Mesenchymal stem cell (in vitro differentiated cells and primary cell): ENCODE measurements around the gene CCSER1.

ENCODE experiments used
- DNase-seq: peaks from one replicate; pipeline ENCODE4 v3.0.0-alpha.2; 2013
- H2AFZ ChIP-seq: one replicate; pipeline ENCODE4 v1.6.1; 2013; ENCODE audit warnings: low read depth, mild to moderate bottlenecking, control low read depth, inconsistent platforms, low read length, moderate library complexity
- H2AK5ac ChIP-seq: 2 replicates; pipeline ENCODE4 v1.6.1; 2013; ENCODE audit warnings: low read length, moderate library complexity, mild to moderate bottlenecking, inconsistent platforms; ENCODE audit not compliant: severe bottlenecking
- H2BK120ac ChIP-seq: one replicate; pipeline ENCODE4 v1.6.1; 2013; ENCODE audit warnings: low read depth, mild to moderate bottlenecking, inconsistent platforms, low read length, moderate library complexity
- H2BK12ac ChIP-seq, 2 experiments: one replicate each; pipeline ENCODE4 v1.6.1; 2013; ENCODE audit warnings: inconsistent platforms in 2 of 2, low read length in 2 of 2, mild to moderate bottlenecking in 2 of 2, moderate library complexity in 2 of 2, control low read depth in 1 of 2
- H2BK15ac ChIP-seq: one replicate; pipeline ENCODE4 v1.6.1; 2013; ENCODE audit warnings: mild to moderate bottlenecking, low read depth, inconsistent platforms; ENCODE audit not compliant: poor library complexity, severe bottlenecking
- H2BK5ac ChIP-seq: 2 replicates; pipeline ENCODE4 v1.6.1; 2013; ENCODE audit warnings: low read depth, mild to moderate bottlenecking, low read length, control low read depth, inconsistent platforms; ENCODE audit not compliant: poor library complexity, severe bottlenecking
- H3K14ac ChIP-seq, 2 experiments: one replicate each; pipeline ENCODE4 v1.6.1; 2013; ENCODE audit warnings: inconsistent platforms in 2 of 2, low read length in 2 of 2, control low read depth in 1 of 2, mild to moderate bottlenecking in 1 of 2, moderate library complexity in 1 of 2
- H3K18ac ChIP-seq, 2 experiments: one replicate each; pipeline ENCODE4 v1.6.1; 2013; ENCODE audit warnings: inconsistent platforms in 2 of 2, low read length in 2 of 2, control low read depth in 1 of 2, low read depth in 1 of 2, mild to moderate bottlenecking in 1 of 2
- H3K23ac ChIP-seq, 2 experiments: one replicate each; pipeline ENCODE4 v1.6.1; 2013; ENCODE audit warnings: inconsistent platforms in 2 of 2, low read length in 2 of 2, mild to moderate bottlenecking in 2 of 2, moderate library complexity in 2 of 2, control low read depth in 1 of 2
- H3K27ac ChIP-seq: 2 replicates; pipeline ENCODE4 v1.5.1; 2013; ENCODE audit warnings: mild to moderate bottlenecking, moderate library complexity, low read length, control low read depth, inconsistent platforms; ENCODE audit not compliant: poor library complexity, severe bottlenecking
- H3K27me3 ChIP-seq, 2 experiments: 2 replicates each; pipeline versions ENCODE4 v1.6.1 to v1.7.0; 2013; ENCODE audit warnings: low read length in 2 of 2, mild to moderate bottlenecking in 2 of 2, moderate library complexity in 2 of 2, control low read depth in 1 of 2, inconsistent platforms in 1 of 2; ENCODE audit not compliant: control insufficient read depth in 1 of 2, insufficient read depth in 1 of 2
- H3K36me3 ChIP-seq, 2 experiments: 2 replicates each; pipeline versions ENCODE4 v1.6.1 to v1.7.0; 2013; ENCODE audit warnings: low read length in 2 of 2, control low read depth in 1 of 2, inconsistent platforms in 1 of 2, low read depth in 1 of 2, mild to moderate bottlenecking in 1 of 2; ENCODE audit not compliant: insufficient read depth in 2 of 2, control insufficient read depth in 1 of 2
- H3K4ac ChIP-seq, 2 experiments: one replicate each; pipeline ENCODE4 v1.6.1; 2013; ENCODE audit warnings: inconsistent platforms in 2 of 2, low read length in 2 of 2, mild to moderate bottlenecking in 2 of 2, moderate library complexity in 2 of 2, control low read depth in 1 of 2, low read depth in 1 of 2
- H3K4me1 ChIP-seq: 2 replicates; pipeline ENCODE4 v1.6.1; 2013; ENCODE audit warnings: low read depth, low read length, control low read depth; ENCODE audit not compliant: control insufficient read depth, insufficient read depth
- H3K4me2 ChIP-seq: 2 replicates; pipeline ENCODE4 v1.6.1; 2013; ENCODE audit warnings: low read length, mild to moderate bottlenecking, inconsistent platforms; ENCODE audit not compliant: poor library complexity, severe bottlenecking
- H3K4me3 ChIP-seq, 2 experiments: 2 replicates each; pipeline versions ENCODE4 v1.5.1 to v1.7.0; 2013; ENCODE audit warnings: low read length in 2 of 2, mild to moderate bottlenecking in 2 of 2, control low read depth in 1 of 2, low read depth in 1 of 2; ENCODE audit not compliant: insufficient read depth in 1 of 2
- H3K79me1 ChIP-seq: replicated peaks from 2 replicates; pipeline ENCODE4 v1.6.1; 2013; ENCODE audit warnings: mild to moderate bottlenecking, control low read depth, low read length, inconsistent platforms; ENCODE audit not compliant: poor library complexity, severe bottlenecking
- H3K9ac ChIP-seq: 2 replicates; pipeline ENCODE4 v1.7.0; 2013; ENCODE audit warnings: mild to moderate bottlenecking, low read length, moderate library complexity
- H3K9me3 ChIP-seq: 2 replicates; pipeline ENCODE4 v1.7.0; 2013; ENCODE audit warnings: mild to moderate bottlenecking, low read length; ENCODE audit not compliant: control insufficient read depth
- H4K8ac ChIP-seq: one replicate; pipeline ENCODE4 v1.6.1; 2013; ENCODE audit warnings: inconsistent platforms, mild to moderate bottlenecking, low read length, moderate library complexity
- H4K91ac ChIP-seq: one replicate; pipeline ENCODE4 v1.6.1; 2013; ENCODE audit warnings: mild to moderate bottlenecking, low read length, inconsistent platforms
- WGBS: methylation state at CpG from one replicate; pipeline ENCODE4 v1.1.7; 2013; ENCODE audit warnings: mixed read lengths; 5-methylcytosine and 5-hydroxymethylcytosine counted together

CCSER1 gene

DNA sequence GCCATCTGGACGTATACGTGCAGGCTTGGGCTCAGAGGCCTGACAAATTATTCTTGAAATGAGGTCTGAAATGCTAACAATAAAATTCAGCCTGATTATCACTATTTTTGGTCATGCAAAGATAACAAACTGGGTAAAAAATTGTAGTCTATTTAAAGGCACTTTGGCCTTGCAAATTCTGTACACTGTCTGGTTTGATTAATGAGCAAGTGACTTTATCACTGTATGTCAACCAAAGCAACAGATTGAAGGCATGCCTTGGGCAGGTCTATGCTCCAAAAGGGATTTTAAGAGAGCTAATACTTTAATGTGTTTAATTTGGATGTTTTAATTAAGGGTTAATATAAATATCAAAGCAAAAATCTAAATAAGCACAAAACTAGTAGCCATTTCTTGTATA is 1141.7 kb downstream of the CCSER1 start:
- H4K91ac ChIP-seq, result no peak overlapping the region
- H3K18ac ChIP-seq, result no peak overlapping the region
- no peak for DNase-seq
- H2AFZ ChIP-seq, result no peak overlapping the region
- no peak overlapping the region for H2BK120ac ChIP-seq
- no peaks in the 10 kb centered on the region for H3K36me3 ChIP-seq
- H3K14ac ChIP-seq, result no peak overlapping the region
- H3K4me1 ChIP-seq, result no peaks in the 10 kb centered on the region
- no peak overlapping the region for H3K4me2 ChIP-seq
- H3K27me3 ChIP-seq, result no peaks in the 10 kb centered on the region
- no peak overlapping the region for H2AK5ac ChIP-seq
- 81% methylated on average over 2 of the region's 2 CpGs for WGBS
- H3K23ac ChIP-seq, result no peak overlapping the region
- H3K4ac ChIP-seq, result no peak overlapping the region
- H4K8ac ChIP-seq, result no peak overlapping the region
- H3K9ac ChIP-seq, result no peak overlapping the region
- no peaks in the 10 kb centered on the region for H3K79me1 ChIP-seq
- H2BK15ac ChIP-seq, result no peak overlapping the region
- H3K9me3 ChIP-seq, result no peaks in the 10 kb centered on the region
- no peak overlapping the region for H2BK5ac ChIP-seq
- no peak overlapping the region for H3K27ac ChIP-seq
- no peak overlapping the region for H3K4me3 ChIP-seq
- no peak overlapping the region for H2BK12ac ChIP-seq

DNA sequence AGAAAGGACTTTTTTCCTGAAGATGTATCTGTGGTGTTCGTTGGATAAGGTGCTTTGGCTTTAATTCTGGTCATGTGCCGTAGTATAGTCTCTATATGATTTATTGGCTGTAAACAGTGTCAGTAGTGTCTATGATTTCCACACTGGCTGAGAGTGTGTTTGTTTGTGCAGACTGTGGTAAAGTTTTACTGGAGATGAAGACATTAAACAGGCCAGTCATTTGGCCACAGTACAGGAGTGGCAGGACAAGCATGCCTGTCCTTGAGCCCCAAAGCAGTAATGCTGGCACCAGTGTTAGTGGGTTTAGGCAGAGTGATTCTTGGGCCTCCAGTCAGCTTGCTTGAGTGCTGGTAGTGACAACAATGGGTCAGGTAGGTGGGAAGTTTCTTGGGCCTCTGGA is 1152.7 kb downstream of the CCSER1 start:
- Histone ChIP-seq H2AK5ac (no peak overlapping the region), H3K18ac (no peak overlapping the region), H2BK120ac (no peak overlapping the region), H3K14ac (no peak overlapping the region), H4K8ac (no peak overlapping the region), H2AFZ (no peak overlapping the region), H3K4me3 (no peak overlapping the region), H3K27ac (no peak overlapping the region), H2BK5ac (no peak overlapping the region), H3K9ac (no peak overlapping the region), H4K91ac (no peak overlapping the region), H3K79me1 (no peaks in the 10 kb centered on the region), H2BK15ac (no peak overlapping the region), H3K9me3 (peaks cover 7% of the 10 kb centered on the region), H3K36me3 (no peaks in the 10 kb centered on the region), H3K27me3 (no peaks in the 10 kb centered on the region), H3K23ac (no peak overlapping the region), H3K4ac (no peak overlapping the region), H2BK12ac (no peak overlapping the region), H3K4me2 (no peak overlapping the region), H3K4me1 (no peaks in the 10 kb centered on the region)
- 43% methylated on average over 2 of the region's 2 CpGs for WGBS
- DNase-seq, result no peak

GRCh38 chr4:91280551-91281290 is 1153.5 kb downstream of the CCSER1 start:
- no peak overlapping the region for H3K23ac ChIP-seq
- H2BK12ac ChIP-seq, result no peak overlapping the region
- H2BK15ac ChIP-seq, result no peak overlapping the region
- no peak overlapping the region for H2BK5ac ChIP-seq
- no peaks in the 10 kb centered on the region for H3K36me3 ChIP-seq
- no peaks in the 10 kb centered on the region for H3K4me1 ChIP-seq
- no peak overlapping the region for H3K27ac ChIP-seq
- WGBS, result 68% methylated on average over 3 of the region's 3 CpGs
- no peak overlapping the region for H4K91ac ChIP-seq
- H3K4me3 ChIP-seq, result no peak overlapping the region
- no peak overlapping the region for H3K4me2 ChIP-seq
- H3K9ac ChIP-seq, result no peak overlapping the region
- H3K27me3 ChIP-seq, result no peaks in the 10 kb centered on the region
- H3K14ac ChIP-seq, result no peak overlapping the region
- no peak overlapping the region for H2BK120ac ChIP-seq
- peaks cover 7% of the 10 kb centered on the region for H3K9me3 ChIP-seq
- no peak overlapping the region for H3K18ac ChIP-seq
- no peak overlapping the region for H2AK5ac ChIP-seq
- H3K4ac ChIP-seq, result no peak overlapping the region
- H4K8ac ChIP-seq, result no peak overlapping the region
- H3K79me1 ChIP-seq, result no peaks in the 10 kb centered on the region
- no peak overlapping the region for H2AFZ ChIP-seq
- no peak for DNase-seq

DNA sequence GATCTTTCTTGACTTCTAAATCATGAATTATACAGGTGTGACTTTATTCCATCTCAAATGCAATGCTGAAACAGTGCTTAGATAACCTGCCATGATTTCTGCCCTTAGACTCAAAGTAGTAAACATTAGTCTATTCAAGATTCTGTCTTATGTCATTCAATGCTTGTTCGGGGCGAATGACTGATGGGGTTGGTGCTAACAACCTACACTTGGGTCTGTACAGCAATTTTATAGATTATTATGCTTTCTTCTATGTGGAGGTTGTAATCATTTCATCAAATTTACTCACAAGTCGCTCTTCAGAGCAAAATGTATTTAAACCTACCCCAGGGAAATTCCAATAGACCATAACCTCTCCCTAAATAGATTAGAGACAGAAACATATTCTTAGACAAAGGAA is 1155.0 kb downstream of the CCSER1 start:
- H2BK120ac ChIP-seq, result no peak overlapping the region
- H2BK15ac ChIP-seq, result no peak overlapping the region
- no peak overlapping the region for H2AK5ac ChIP-seq
- H3K18ac ChIP-seq, result no peak overlapping the region
- no peaks in the 10 kb centered on the region for H3K4me1 ChIP-seq
- H4K91ac ChIP-seq, result no peak overlapping the region
- H3K4ac ChIP-seq, result no peak overlapping the region
- H2BK12ac ChIP-seq, result no peak overlapping the region
- no peaks in the 10 kb centered on the region for H3K36me3 ChIP-seq
- no peak overlapping the region for H3K14ac ChIP-seq
- no peak overlapping the region for H2BK5ac ChIP-seq
- no peak overlapping the region for H3K23ac ChIP-seq
- H3K9me3 ChIP-seq, result peaks cover 3% of the 10 kb centered on the region
- WGBS, result no CpG with 5 or more reads among the region's 3 CpGs
- no peak overlapping the region for H3K9ac ChIP-seq
- H3K4me3 ChIP-seq, result no peak overlapping the region
- no peak overlapping the region for H3K27ac ChIP-seq
- no peaks in the 10 kb centered on the region for H3K79me1 ChIP-seq
- no peaks in the 10 kb centered on the region for H3K27me3 ChIP-seq
- no peak for DNase-seq
- no peak overlapping the region for H4K8ac ChIP-seq
- no peak overlapping the region for H2AFZ ChIP-seq
- no peak overlapping the region for H3K4me2 ChIP-seq
